Measurements from ENCODE around the gene SIRT2.
"Not testable (repeated sequence)": the region's sequence is repeated elsewhere in the genome, so short reads cannot be mapped to it uniquely, and the experiment has no call there.

SIRT2 gene

DNA sequence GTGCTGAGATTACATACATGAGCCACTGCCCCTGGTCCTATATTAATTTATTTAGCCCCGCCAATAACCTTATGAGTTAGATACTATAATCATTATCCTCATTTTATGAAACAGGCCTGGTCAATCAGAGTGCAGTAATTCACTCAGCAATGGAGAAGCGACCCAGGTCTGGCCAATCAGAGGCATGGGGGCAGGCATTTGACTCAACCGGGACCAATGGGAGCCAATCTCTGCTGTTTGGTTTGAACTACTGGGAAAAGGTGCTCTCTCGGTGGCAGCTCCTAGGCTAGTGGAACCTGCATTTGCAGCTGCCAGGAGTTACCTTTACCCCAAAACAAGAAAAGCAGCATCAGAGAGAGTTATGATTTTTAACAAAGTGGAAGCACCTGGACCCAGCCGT, 6.6 kb downstream of the SIRT2 start:
- DNase-seq = no peak

DNA sequence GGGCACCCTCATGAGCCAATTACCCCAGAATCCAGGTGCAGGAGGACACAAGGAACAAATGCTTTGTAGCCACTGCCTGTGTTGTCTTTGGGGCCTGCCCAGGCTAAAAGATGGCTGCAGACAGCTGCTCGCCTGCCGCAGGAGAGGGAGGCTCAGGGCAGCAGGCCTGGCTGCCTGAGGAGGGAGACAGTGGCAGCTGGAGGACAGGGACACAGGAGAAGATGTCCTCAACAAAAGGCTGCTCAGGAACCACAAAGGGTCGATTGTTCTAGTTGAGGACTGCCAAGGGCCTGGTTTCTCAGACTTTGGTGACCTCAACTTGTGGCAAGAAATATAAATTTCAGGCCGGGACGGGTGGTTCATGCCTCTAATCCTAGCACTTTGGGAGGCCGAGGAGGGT, 7.6 kb downstream of the SIRT2 start:
- no peak for DNase-seq

DNA sequence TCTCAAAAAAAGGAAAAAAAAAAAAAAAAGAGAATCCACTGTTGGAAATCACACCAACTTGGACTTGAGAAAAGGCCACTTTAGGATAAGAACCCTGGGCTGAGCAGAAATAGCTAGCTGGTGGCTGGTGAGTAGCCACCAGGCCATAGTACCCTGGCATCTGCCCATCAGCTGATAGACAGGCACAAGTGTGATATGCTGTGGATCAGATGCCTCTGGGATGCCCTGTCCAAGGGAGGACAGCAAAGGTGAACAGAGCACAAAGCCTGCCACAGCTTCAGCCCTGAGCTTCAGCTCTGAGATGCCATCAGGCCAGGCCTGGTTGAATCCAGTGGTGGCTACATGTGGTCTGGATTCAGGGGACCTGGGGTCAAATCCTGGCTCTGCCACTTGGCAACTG, 8.7 kb downstream of the SIRT2 start:
- DNase-seq = no peak

DNA sequence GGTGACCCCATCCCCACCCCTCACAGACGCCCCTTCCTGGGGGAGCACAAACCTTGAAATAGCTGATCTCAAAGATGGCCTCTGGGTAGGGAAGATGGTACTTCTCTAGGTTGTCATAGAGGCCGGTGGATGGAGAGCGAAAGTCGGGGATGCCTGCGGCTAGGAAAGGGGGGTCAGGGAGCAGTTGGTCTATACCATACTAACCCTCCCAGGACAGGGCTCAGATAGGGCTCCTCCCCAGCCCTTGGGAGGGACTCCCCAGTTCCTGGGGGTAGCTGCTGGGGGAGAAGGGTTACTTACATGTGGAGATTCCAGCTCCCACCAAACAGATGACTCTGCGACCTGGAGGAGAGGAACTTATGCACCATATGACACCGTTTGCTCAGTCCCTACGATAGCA, 9.6 kb downstream of the SIRT2 start:
- DNase-seq = no peak

DNA sequence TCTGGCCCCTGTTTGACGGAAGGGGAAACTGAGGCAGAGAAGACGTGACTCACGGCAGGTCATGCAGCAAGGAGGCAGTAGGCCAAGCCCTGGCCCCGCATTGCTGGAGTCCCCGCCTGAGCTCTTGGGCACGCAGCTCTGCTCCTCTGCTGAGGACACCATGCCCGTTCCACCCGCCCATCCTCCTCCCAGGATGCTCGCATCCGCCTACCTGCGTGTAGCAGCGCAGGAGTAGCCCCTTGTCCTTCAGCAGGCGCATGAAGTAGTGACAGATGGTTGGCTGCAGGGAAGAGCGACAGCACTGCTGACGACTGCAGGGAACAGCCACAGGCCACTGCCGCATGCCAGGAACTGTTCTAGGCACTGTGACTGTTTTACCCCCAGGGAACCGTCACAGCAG, 10.5 kb downstream of the SIRT2 start:
- DNase-seq = no peak

DNA sequence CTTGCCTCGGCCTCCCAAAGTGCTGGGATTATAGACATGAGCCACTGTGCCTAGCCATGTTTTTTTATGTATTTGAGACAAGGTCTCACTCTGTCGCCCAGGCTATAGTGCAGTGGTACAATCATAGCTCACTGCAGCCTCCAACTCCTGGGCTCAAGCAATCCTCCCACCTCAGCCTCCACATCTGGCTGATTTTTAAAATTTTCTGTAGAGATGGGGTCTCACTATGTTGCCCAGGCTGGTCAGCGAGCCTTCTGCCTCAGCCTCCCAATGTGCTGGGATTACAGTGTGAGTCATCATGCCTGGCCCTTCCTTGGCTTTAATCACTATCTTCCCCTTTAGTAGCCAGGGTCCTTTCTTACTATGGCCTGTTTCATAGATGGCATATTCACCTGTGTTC, 14.7 kb downstream of the SIRT2 start:
- DNase-seq = not testable (repeated sequence)

DNA sequence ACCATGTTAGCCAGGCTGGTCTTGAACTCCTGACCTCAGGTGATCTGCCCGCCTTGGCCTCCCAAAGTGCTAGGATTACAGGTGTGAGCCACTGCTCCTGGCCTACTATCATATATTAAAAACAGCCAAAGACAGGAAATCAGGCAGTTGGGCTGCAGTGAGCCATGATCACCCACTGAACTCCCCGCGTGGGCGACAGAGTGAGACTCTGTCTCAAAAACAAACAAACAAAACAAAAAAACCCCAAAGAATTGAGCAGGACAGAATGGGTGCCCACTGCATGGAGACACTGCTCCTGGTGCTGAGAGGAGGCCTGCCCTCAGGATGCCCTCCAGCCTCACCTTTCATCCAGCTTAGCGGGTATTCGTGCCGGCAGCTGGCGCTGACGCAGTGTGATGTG, 16.1 kb downstream of the SIRT2 start:
- no peak for DNase-seq

DNA sequence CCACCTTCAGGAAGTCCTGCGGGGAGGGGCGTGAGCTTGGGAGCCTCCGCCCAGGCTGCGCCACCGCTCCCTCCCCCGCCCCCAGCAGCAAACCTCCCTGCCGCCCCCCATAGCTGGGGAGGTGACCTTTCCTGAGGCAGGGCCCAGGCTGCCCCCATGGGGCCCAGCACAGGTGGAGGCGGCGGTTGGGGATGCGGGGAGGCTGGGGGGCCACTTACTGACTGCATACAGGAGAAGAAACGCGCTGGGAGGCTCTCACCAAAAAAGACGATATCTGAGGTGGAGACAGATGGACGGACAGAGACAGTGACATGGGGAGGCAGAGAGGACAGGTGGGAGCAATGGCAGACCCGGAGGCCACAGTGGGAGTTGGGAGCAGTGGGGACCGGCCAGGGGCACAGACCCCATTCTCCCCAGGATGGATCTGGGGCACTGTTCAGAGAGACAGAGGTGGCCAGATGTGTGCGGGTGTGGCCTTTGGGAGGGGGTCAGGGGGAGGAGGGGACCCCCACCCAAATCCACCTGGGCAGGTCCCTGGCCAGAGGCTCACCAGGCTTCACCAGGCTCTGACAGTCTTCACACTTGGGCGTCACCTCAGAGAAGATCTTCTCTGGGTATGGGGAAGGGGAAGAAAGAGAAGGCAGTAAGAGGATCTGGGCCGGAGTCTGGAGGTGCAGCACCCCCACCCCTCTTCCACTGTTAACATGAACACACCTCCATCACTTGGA, 18.4 kb downstream of the SIRT2 start:
- DNase-seq = no peak

DNA sequence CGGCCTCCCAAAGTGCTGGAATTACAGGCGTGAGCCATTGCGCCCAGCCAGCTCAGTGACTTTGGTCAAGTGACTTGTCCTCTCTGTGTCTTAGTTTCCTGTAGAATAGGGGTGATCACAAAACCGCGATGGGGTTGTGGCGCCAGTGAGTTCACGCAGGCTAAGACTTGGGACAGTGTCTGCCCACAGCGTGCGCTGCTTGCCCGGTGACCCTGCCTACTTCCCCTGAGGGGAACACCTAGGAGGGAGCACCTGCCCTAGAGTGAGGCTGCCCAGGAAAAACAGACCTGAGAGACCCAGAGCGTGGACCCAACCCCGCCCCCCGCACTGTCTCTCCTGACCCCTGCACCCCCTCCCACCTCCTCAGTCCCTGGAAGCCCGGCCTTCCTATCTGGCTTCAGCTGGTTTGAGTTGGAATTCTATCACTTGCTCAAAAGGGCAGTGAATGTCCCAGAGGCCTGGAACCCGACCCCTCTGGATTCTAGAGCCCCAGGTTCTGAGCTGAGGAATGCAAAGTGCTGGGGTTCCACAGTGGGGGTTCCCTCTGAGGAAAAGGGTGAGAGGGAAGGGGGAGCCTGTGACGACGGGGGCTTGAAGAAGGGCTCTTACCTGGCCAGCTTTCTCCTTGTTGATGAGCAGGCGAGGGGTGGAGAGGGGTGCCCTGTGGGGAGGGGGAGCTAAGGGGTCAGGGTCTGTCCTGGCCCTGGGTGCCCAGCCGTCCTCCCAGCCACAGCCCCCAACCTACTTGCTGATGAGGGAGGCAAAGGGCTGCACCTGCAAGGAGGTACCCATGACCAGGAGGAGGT, 19.1 kb downstream of the SIRT2 start:
- DNase-seq = no peak

DNA sequence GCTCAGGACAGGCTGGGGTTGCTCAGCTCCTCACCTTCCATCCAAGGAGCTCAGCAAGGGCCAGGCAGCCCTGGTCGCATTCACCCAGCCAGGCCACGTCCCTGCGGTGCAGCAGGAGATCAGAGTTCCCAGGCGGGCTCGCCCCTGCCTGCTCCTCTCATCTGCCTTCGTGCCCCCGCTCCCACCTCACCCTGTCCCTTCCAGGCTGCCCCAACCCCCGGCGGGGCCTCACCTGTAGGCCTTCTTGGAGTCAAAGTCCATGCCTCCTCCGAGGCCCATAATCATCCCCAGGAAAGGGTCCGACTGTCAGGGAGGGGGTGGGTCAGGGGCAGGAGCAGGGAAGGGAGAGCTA, 20.0 kb downstream of the SIRT2 start:
- DNase-seq = no peak

DNA sequence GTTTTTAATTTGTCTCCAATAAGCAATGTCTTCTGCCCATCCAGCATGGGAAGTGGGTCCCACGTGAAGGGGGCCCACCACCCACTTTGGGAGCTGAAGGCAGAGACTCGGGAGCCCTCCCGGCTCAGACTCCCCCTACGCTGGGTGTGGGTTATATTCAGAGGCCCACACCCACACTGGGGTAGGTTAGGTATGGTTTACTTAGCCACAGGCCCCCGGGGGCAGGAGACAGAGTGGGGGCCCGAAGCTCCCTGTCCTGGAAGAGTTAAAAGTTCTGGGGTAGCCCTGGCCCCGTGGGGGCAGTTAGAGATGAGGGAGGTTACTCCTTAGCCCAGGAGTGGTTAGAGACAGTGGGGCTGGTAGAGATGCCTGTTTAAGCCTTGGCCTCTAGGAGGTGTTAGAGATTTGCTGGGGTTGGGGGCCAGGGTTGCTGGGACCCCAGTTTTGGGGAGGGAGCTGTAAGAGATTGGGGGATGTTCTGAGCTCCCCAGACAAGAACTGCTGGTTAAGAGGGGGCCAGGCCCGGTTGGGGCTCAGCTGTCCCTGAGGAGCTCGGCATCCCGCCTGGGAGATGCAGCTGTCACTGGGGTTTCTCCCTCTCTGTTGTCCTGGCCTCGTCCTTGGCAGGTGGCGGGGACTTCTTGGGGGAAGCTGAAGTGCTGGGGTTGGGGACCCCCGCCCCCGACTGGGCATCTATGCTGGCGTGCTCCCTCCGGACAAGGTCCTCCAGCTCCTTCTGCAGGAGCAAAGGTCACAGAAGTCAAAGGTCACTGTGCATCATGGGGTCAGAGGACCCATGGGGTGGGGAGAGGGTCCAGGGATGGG, 20.6 kb downstream of the SIRT2 start:
- no peak for DNase-seq

DNA sequence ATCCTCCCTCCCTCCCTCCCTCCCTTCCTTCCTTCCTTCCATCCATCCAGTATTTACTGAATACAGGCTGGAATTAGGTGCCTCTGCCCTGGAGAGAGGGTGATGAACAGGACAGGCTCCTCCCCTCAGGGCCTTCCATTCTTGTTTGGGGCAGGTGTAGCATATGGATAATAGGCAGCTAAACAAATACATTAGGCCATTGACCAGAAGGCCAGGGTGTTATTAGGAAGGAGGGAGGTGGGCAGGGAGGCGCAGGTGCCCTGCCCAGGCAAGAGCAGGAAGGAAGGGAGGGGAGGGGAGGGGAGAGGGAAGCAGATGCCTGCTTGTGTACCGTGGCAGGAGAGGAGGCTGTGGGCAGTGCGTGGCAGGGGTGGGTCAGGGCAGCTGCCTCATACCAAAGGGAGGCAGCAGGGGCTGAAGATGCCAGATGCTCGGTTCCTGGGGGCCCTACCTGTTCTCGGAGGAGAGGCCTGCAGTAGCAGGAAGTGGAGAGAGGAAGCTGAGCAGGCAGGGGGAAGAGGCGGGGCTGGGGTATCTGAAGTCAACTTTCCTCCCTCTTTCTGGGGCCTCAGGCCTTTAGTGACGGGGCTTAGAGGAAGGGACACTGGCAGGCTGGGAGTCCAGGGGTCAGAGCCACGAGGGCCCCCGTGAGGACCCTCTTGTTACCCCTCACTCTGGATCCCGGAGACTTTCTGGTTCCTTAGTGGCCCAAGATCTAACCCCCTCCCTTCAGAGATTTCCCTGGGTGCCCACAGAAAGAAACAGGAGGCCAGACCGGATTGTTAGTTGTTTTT, 21.4 kb downstream of the SIRT2 start, which contains the start of gene RINL:
Gene RINL (minus strand): TSS at position 495 of the 794 bp plus-strand sequence. CDS start 1,533 bp downstream, outside the sequence.
- peak; percentile 77 for DNase-seq

DNA sequence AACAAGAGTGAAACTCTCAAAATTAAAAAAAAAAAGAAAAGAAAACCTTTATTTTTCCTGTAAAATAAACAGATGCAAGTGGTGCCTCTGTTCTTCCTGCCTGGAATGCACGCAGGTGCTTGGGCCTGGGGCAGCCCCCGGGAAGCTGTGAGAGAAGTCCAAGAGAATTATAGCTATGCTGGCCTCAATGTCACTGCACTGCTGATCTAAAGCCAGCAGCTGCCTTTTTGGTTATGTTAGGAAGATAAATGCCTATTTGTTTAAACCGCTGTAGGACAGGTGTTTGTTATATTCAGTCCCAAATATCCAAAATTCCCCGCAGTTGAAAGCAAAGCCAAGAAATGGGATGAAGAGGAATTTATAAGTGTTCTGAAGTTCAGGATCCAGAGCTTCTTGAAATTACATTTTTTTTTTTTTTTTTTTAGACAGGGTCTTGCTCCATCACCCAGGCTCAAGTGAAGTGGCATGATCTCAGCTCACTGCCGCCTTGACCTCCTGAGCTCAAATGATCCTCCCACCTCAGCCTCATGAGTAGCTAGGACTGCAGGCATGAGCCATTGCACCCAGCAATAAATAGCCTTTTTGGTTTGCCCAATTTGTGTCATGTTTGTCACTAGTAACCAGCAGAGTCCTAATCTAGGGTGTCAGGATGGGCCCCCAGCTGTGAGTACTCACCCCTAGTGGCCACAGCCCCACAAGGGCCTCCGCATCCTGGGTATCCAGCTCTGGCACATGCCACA, 23.6 kb downstream of the SIRT2 start:
- DNase-seq = no peak

DNA sequence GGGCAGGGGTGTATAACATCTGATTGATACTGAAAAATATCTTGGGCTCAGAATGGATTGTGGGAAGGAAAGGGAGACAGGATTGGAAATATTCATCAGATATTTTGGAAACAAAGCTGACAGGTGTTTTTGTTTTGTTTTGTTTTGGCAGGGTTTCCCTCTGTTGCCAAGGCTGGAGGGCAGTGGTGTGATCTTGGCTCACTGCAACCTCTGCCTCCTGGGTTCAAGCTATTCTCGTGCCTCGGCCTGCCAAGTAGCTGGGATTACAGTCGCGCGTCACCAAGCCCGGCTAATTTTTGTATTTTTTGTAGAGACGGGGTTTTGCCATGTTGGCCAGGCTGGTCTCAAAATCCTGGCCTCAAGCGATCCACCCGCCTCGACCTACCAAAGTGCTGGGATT, 26.0 kb downstream of the SIRT2 start:
- not testable (repeated sequence) for DNase-seq

DNA sequence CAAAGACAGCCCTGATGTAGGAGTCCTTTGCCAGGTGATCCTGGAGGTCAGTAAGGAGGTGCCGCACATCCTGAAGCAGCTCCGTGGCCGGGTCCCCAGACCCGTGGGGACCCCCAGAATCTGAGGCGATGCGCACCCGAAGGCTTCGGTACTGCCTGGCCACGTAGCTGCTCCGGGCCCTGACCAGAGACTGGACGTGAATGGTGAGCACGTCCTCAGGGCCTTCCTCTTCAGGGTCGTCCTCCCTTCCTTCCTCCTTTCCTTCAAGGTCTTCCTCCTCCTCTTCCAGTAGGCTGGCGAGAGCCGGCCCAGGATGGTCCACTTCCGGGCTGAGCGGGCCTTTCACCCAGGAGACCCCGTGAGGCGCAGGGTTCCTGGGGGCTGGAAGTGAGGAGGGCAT, 28.8 kb downstream of the SIRT2 start:
- no peak for DNase-seq

DNA sequence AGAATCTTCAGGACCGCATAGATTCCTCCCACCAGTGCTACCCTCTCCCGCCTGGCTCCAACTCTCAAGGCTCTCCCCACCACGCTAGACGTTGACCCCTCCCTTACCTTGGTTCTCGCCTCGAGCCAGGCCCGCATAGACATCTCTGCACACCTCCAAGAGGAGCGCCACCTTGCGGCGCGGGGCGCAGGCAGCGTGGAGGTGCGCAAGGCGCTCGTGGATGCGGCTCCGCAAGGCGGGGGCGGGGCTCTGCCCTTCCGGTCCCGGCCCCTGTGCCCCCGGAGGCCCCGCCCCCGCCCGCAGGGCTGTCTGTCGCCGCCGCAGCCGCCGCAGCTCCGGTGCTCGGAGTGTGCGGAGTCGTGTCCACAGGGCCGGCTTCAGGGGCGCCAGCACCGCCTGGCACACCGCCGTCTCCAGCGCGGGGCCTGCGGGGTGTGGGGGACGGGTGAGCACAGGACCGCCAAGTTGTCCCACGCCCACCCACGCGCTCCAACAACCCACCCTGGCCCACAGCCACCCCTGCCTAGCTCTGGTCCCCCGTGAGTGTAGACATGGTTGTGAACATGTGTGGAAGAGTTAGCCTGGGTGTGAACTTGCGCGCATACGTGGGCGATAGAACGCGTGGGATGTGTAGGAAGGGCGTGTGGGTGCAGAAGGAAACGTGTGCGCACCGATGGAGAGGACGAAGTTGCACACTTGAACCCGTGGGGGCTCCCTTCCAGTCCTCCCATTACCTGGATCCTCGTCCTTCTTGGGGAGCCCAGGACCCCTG, 29.4 kb downstream of the SIRT2 start:
- peak; percentile 95 for DNase-seq

DNA sequence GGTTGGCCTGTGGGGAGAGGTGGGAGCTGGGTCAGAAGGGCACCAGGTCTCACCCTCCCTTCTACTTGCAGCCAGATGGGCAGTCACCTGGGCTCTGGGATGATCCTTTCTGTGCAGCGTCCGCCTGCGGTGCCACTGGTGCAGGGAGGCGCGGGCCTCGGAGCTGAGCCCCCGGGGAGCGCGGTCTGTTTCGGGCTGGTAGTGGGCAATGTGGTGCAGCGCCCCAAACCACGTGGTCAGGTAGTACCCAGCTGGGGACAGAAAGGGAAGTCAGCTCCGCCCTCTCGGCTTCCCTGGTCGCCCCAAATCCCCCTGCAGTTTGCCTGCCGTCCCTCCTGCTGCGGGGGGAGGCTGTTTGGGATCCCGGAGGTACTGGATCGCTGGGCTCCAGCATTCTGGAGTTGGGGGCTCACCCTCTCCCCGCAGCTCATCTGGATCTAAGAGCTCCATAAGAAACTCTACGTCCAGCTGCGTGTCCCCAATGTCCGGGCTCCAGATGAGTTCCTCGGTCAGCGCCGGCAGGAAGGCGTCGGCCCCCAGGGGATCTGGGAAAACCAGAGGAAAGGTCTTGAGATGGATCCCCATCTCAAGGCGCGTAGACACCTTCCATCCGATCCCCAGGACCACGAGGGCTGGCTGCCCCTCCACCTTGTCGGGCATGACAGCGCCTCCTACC, 30.1 kb downstream of the SIRT2 start:
- DNase-seq = peak; percentile 61

DNA sequence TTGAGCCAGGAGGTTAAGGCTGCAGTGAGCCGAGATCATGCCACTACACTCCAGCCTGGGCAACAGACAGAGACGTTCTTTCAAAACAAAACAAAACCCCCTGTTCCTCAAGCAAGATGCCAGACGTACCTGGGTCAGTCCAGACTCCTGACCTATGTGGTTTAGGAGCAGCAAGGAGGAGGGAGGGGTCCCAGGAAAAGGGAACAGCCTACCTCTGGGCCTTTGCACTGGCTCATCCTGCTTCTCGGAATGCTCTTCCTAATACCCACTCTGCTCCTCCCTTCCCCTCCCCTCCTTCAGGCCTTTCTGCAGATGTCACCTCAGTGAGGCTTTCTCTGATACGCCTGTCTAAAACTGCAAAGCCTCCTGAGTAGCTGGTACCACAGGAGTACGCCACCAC, 30.9 kb downstream of the SIRT2 start:
- DNase-seq = no peak

DNA sequence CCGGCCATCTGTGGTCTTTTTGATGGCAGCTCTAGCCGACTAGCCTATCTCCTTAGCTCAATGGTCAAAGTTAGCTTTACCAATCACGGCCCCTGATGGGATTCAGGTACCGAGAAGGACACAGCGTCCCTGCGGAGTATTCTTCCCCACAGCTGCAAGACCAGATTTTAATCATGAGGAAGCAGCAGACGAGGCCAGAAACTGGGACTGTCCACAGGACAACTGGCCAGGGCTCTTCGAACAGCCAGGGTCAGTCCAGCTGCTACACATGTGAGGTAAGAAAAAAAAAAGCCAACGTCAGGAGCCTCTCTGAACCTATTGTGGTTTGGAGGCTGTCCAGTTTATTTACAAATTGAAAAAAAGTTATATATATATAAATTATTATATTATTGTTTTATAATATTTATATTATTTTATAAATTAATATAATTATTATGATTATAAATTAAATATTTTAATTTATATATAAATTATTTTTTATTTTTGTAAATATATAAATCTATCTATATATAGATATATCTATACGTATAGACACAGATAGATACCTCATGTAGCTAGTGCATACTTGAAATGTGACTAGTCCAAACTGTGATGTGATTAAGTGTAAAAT, 32.1 kb downstream of the SIRT2 start:
- DNase-seq = no peak
